Left renal cortex interstitium (tissue), 4 donors: ENCODE results near the gene POLK. TPM values are rescaled to one million over a fixed set of nuclear protein-coding genes. Genes with fewer than 3 reads are reported as not detected.
"Not testable (repeated sequence)": the region's sequence is repeated elsewhere in the genome, so short reads cannot be mapped to it uniquely, and the experiment has no call there.

Experiments
- DNase-seq, 4 donors: peaks; one replicate each; pipeline ENCODE4 v3.0.0-alpha.2; 2013; ENCODE audit warnings: low read depth in 4 of 4, low spot score in 2 of 4, missing footprints in 1 of 4
- polyA plus RNA-seq, 4 donors: library from polyadenylated mRNA; unstranded; fragments of 120-200 nt; gene quantifications; one replicate each; pipeline ENCODE4 v1.2.1, GENCODE V29; 2013; ENCODE audit not compliant: insufficient read length in 4 of 4

Gene POLK
- polyA plus RNA-seq = 10 to 100 TPM; 24.6 to 37.1 (median 30.2) TPM

GRCh38 chr5:75511435-75512382 lies at the start of gene POLK, which contains the start of gene CERT1:
Gene POLK, plus strand, starts transcription at chr5:75511891.
Gene CERT1, minus strand, starts transcription at chr5:75511629. Its CDS starts 422 bp downstream, at chr5:75511207.
- DNase-seq = peak; percentile 94 to 98 (median 96)

GRCh38 chr5:75463726-75464125 lies 48.0 kb upstream of the POLK start:
- DNase-seq = no peak

GRCh38 chr5:75465480-75465879 lies 46.2 kb upstream of the POLK start:
- no peak for DNase-seq

- no peak for DNase-seq
Observed at GRCh38 chr5:75466006-75466716, 45.5 kb upstream of the POLK start.

GRCh38 chr5:75468593-75468992 lies 43.1 kb upstream of the POLK start:
- no peak for DNase-seq

- DNase-seq = no peak
Observed at GRCh38 chr5:75469017-75469416, 42.7 kb upstream of the POLK start.

GRCh38 chr5:75471193-75471592 lies 40.5 kb upstream of the POLK start:
- no peak for DNase-seq

- DNase-seq = no peak
Observed at GRCh38 chr5:75472973-75473372, 38.7 kb upstream of the POLK start.

GRCh38 chr5:75473463-75473862 lies 38.2 kb upstream of the POLK start:
- DNase-seq = no peak

GRCh38 chr5:75475364-75475763 lies 36.3 kb upstream of the POLK start:
- no peak for DNase-seq

- DNase-seq = no peak
Observed at GRCh38 chr5:75481024-75481423, 30.7 kb upstream of the POLK start.

- no peak for DNase-seq
Observed at GRCh38 chr5:75482482-75482881, 29.2 kb upstream of the POLK start.

GRCh38 chr5:75484605-75485004 lies 27.1 kb upstream of the POLK start:
- DNase-seq = no peak

GRCh38 chr5:75489847-75490246 lies 21.8 kb upstream of the POLK start:
- DNase-seq = not testable (repeated sequence)

GRCh38 chr5:75491621-75492020 lies 20.1 kb upstream of the POLK start:
- DNase-seq = no peak

GRCh38 chr5:75496026-75496425 lies 15.7 kb upstream of the POLK start:
- DNase-seq = no peak

GRCh38 chr5:75498208-75498777 lies 13.4 kb upstream of the POLK start:
- no peak for DNase-seq

- DNase-seq = not testable (repeated sequence)
Observed at GRCh38 chr5:75498875-75499274, 12.8 kb upstream of the POLK start.

- DNase-seq = not testable (repeated sequence)
Observed at GRCh38 chr5:75505112-75505511, 6.6 kb upstream of the POLK start.

- DNase-seq = no peak
Observed at GRCh38 chr5:75507841-75508240, 3.9 kb upstream of the POLK start.

- DNase-seq = no peak
Observed at GRCh38 chr5:75509546-75509945, 2.1 kb upstream of the POLK start.
